Mucosa of descending colon (tissue), 3 donors: ENCODE results near the gene SRBD1. TPM values are rescaled to one million over a fixed set of nuclear protein-coding genes. Genes with fewer than 3 reads are reported as not detected.

Experiments
- ATAC-seq: fragments of 200-7000 bp; cut with Tn5 transposase; one replicate; pipeline ENCODE4 v1.9.1; 2020; ENCODE audit warnings: mild to moderate bottlenecking, moderate library complexity
- DNase-seq, 3 donors: peaks; one replicate each; pipeline ENCODE4 v3.0.0-alpha.2; 2020
- H3K36me3 ChIP-seq: fragments of 200-600 bp; one replicate; pipeline ENCODE4 v1.8.0; 2021; ENCODE audit warnings: low read depth, mild to moderate bottlenecking
- H3K4me1 ChIP-seq: fragments of 200-600 bp; one replicate; pipeline ENCODE4 v1.8.0; 2021; ENCODE audit warnings: low read depth, mild to moderate bottlenecking
- H3K4me3 ChIP-seq: fragments of 200-600 bp; one replicate; pipeline ENCODE4 v1.8.0; 2021; ENCODE audit warnings: mild to moderate bottlenecking
- H3K9me3 ChIP-seq: fragments of 200-600 bp; one replicate; pipeline ENCODE4 v1.8.0; 2021; ENCODE audit warnings: mild to moderate bottlenecking
- intact Hi-C, 2 donors: fragments of 100-400 bp; cut with DNase I in 1 of 2; cut with micrococcal nuclease in 1 of 2; formaldehyde crosslinking; loops; one replicate each; pipeline versions ENCODE4 v1.11.0 to v1.11.1; 2022; cut with DNase I, micrococcal nuclease
- total RNA-seq, 3 donors: library from RNA; stranded (reverse); fragmentation: NEBNext Ultra II Directional in 2 of 3; extraction: Animal tissue kit (Norgen Biotek cat#: 25700) in 2 of 3; gene quantifications; one replicate each; pipeline versions ENCODE4 v1.2.1 to v1.2.4, GENCODE V29; 2021 to 2023
- TF ChIP-seq, protein P1 (sequence below): fragments of 200-600 bp; IDR thresholded peaks from one replicate; pipeline ENCODE4 v1.8.0; 2022; ENCODE audit warnings: antibody characterized with exemption, mild to moderate bottlenecking
- donor health status: DM: no; HTN: no; CAD: no; lungs with moderate emphysema.
- donor health status: DM: no; HTN: no; CAD: no.
- donor health status: DM: no; HTN: yes; CAD: no.

Gene SRBD1
- total RNA-seq, 3 donors from 2014 or later, result 17.2 to 20.9 (median 17.3) TPM

DNA sequence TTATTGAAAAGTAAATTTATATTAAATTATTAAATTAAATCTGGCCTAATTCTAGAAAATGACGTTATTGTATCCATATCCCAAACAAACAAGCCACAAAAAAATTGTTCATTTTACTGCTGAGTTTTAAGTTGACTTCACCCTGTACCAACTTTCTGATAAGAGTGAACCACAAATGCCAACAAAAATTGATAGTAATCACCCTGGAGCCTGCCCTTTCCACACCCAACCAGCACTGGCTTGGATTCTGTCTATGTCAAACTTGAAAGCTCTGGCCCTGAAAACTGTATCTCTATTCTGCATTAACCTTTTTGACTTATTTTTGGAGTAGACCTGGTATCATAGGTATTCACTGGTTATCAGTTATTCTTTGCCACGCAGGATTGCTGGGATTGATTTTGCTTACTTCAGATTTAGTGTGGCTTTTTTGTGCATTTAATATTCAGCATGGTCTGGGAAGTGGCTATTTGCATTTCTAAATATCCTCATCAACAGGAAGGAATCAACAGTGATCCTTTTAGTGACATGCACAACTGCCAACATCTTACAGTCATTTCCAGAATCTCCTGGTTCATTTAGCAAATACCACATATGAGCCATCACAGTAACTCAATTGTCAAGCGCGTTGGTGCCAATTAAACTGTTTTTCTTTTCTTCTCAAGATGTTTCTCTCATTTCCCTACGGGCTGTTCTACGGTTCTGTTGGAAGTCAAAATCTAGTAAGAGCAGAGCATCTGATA is 11.4 kb upstream of the SRBD1 start:
- H3K36me3 ChIP-seq, result no peaks in the 10 kb centered on the region
- H3K4me1 ChIP-seq, result no peaks in the 10 kb centered on the region
- no peaks in the 10 kb centered on the region for H3K9me3 ChIP-seq
- DNase-seq, result no peak
- intact Hi-C loops, result no loop called here
- ATAC-seq, result no peak
- TF ChIP-seq, protein P1, sequence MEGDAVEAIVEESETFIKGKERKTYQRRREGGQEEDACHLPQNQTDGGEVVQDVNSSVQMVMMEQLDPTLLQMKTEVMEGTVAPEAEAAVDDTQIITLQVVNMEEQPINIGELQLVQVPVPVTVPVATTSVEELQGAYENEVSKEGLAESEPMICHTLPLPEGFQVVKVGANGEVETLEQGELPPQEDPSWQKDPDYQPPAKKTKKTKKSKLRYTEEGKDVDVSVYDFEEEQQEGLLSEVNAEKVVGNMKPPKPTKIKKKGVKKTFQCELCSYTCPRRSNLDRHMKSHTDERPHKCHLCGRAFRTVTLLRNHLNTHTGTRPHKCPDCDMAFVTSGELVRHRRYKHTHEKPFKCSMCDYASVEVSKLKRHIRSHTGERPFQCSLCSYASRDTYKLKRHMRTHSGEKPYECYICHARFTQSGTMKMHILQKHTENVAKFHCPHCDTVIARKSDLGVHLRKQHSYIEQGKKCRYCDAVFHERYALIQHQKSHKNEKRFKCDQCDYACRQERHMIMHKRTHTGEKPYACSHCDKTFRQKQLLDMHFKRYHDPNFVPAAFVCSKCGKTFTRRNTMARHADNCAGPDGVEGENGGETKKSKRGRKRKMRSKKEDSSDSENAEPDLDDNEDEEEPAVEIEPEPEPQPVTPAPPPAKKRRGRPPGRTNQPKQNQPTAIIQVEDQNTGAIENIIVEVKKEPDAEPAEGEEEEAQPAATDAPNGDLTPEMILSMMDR, result no peak
- H3K4me3 ChIP-seq, result no peak overlapping the region

DNA sequence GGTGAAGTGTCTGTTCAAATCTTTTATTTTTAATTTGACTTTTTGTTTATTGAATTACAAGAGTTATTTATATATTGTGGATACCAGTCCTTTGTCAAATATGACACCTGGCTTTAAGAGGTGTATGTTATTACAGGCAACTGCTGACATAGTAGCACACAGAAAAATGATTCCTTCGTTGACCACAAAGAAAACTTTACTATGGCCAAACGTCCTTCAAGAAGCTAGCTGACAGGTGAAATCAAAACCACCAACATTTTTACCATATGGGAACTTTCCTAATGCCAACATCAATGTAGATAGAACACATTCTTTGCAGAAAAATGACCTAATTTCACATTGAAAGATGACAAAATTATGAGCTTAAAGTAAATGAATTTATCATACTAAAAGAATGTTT is 6.4 kb upstream of the SRBD1 start:
- no peak overlapping the region for H3K4me3 ChIP-seq
- intact Hi-C loops, result no loop called here
- DNase-seq (no peak), ATAC-seq (no peak)
- H3K4me1 ChIP-seq, result no peaks in the 10 kb centered on the region
- H3K36me3 ChIP-seq, result no peaks in the 10 kb centered on the region
- no peaks in the 10 kb centered on the region for H3K9me3 ChIP-seq
- TF ChIP-seq, protein P1, result no peak

DNA sequence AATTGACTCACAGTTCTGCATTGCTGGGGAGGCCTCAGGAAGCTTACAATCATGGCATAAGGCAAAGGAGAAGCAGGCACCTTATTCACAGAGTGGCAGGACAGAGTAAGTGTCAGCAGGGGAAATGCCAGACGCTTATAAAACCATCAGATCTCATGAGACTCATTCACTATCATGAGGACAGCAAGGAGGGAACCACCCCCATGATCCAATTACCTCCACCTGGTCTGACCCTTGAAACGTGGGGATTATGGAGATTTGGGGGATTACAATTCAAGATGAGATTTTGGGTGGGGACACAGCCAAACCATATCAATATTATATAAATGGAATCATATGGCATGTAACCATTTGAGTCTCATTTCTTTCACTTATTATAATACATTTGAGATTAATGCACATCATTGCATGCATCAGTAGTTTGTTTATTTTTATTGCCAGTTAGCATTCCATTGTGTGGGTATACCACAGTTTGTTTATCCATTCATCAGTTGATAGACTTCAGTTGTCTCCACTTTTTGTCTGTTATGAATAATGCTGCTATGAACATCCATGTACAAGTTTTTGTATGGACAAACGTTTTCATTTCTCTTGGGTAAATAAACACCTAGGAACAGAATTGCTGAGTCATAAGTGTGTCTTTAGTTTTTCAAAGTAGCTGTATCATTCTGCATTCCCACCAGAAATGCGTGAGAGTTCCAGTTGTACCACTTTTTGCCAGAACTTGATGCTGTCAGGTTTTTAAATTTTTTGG is 5.8 kb upstream of the SRBD1 start:
- intact Hi-C loops, result no loop called here
- TF ChIP-seq, protein P1, result no peak
- no peaks in the 10 kb centered on the region for H3K4me1 ChIP-seq
- no peak for DNase-seq
- no peaks in the 10 kb centered on the region for H3K36me3 ChIP-seq
- ATAC-seq, result no peak
- no peak overlapping the region for H3K4me3 ChIP-seq
- no peaks in the 10 kb centered on the region for H3K9me3 ChIP-seq

DNA sequence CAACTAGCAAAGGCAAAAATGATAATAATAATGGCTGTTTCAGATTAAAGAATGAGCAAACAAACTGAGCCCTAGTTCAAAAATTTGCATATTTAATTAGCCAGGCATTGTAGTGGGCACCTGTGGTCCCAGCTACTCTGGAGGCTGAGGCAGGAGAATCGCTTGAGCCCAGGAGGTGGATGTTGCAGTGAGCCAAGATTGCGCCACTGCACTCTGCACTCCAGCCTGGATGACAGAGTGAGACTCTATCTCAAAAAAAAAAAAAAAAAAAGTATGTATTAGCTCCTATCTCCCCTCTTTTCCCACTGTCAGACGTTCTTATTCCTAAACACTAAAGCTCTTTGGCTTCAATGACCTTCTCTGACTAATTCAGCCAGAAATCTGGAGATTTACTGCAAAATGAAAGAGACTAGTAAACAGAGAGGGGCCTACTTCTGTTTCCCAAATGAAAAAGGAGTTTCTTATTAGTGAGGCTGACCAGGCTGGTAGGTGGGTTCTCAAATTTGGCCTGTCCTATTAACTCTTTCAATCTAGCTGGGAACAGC is 3.9 kb upstream of the SRBD1 start:
- H3K4me3 ChIP-seq, result no peak overlapping the region
- H3K36me3 ChIP-seq, result no peaks in the 10 kb centered on the region
- DNase-seq (no peak), ATAC-seq (no peak)
- TF ChIP-seq, protein P1, result no peak
- no peaks in the 10 kb centered on the region for H3K9me3 ChIP-seq
- intact Hi-C loops, result no loop called here
- H3K4me1 ChIP-seq, result peaks cover 3% of the 10 kb centered on the region

DNA sequence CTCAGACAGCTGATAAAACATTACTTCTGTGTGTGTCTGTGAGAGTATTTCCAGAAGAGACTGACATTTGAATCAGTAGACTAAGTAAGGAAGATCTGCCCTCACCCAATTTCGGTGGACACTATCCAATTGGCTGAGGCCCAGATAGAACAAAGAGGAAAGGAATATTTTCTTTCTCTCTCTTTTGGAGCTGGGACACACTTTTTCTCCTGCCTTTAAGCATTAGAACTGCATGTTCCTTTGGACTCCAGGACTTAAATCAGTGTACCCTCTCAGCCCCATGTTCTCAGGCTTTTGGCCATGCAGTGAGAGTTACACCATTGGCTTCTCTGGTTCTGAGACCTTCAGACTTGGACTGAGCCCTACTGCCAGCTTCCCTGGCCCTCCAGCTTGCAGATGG is 3.3 kb upstream of the SRBD1 start:
- no peak overlapping the region for H3K4me3 ChIP-seq
- TF ChIP-seq, protein P1, result no peak
- ATAC-seq, result no peak
- H3K4me1 ChIP-seq, result peaks cover 3% of the 10 kb centered on the region
- no peaks in the 10 kb centered on the region for H3K9me3 ChIP-seq
- no peak for DNase-seq
- intact Hi-C loops, result no loop called here
- H3K36me3 ChIP-seq, result no peaks in the 10 kb centered on the region
